HEK293 (cell line): Measurements from ENCODE around the gene DNAH3.

Experiments used
- TF ChIP-seq, protein P1 (sequence below): fragments of 450-650 bp; formaldehyde crosslinking; IDR thresholded peaks from 2 replicates; pipeline ENCODE4 v1.5.1; 2016; ENCODE audit warnings: missing biosample characterization, missing genetic modification characterization
- TF ChIP-seq, protein P2 (sequence below): fragments of 450-650 bp; formaldehyde crosslinking; IDR thresholded peaks from 2 replicates; pipeline ENCODE4 v1.5.1; 2016; ENCODE audit warnings: missing biosample characterization, missing genetic modification characterization

DNA sequence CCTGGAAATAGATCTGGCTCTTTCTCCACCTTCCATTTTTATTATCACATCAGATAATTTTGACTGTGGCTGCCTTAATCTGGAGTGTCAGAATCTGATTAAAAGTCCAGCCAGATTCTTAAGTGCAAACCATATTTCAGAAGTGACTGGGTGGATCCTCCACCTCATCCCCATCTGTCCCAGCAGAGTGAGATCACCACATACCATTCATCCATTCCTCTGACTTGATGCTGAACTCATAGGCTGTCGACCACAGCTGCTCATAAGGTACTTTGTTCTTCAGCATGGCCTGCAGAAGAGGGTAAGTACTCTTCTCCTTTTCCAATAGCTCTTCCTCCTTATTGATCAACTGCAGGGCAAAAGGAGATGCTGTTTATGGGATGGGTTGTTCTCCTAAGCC lies 53.5 kb downstream of the DNAH3 start:
- TF ChIP-seq, protein P1, sequence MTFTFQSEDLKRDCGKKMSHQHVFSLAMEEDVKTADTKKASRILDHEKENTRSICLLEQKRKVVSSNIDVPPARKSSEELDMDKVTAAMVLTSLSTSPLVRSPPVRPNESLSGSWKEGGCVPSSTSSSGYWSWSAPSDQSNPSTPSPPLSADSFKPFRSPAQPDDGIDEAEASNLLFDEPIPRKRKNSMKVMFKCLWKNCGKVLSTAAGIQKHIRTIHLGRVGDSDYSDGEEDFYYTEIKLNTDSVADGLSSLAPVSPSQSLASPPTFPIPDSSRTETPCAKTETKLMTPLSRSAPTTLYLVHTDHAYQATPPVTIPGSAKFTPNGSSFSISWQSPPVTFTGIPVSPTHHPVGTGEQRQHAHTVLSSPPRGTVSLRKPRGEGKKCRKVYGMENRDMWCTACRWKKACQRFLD (tag by site-specific recombination) = no peak
- TF ChIP-seq, protein P2, sequence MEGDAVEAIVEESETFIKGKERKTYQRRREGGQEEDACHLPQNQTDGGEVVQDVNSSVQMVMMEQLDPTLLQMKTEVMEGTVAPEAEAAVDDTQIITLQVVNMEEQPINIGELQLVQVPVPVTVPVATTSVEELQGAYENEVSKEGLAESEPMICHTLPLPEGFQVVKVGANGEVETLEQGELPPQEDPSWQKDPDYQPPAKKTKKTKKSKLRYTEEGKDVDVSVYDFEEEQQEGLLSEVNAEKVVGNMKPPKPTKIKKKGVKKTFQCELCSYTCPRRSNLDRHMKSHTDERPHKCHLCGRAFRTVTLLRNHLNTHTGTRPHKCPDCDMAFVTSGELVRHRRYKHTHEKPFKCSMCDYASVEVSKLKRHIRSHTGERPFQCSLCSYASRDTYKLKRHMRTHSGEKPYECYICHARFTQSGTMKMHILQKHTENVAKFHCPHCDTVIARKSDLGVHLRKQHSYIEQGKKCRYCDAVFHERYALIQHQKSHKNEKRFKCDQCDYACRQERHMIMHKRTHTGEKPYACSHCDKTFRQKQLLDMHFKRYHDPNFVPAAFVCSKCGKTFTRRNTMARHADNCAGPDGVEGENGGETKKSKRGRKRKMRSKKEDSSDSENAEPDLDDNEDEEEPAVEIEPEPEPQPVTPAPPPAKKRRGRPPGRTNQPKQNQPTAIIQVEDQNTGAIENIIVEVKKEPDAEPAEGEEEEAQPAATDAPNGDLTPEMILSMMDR (tag by site-specific recombination) = no peak
